HL-60 (cell line): ENCODE measurements around the gene OGFOD2.

Experiments used
- DNase-seq, 2 experiments: peaks; one replicate each; pipeline ENCODE4 v3.0.0-alpha.2; 2010 to 2020; ENCODE audit warnings: low read depth in 1 of 2, low spot score in 1 of 2
- H3K27ac ChIP-seq: fragments of 250-450 bp; sonication (Bioruptor Pico); replicated peaks from 2 replicates; pipeline ENCODE4 v1.5.1; 2020; ENCODE audit warnings: mild to moderate bottlenecking, moderate library complexity
- H3K27me3 ChIP-seq: fragments of 250-450 bp; sonication (Bioruptor Pico); 2 replicates; pipeline ENCODE4 v1.5.1; 2021; ENCODE audit warnings: mild to moderate bottlenecking, moderate library complexity; ENCODE audit not compliant: insufficient read depth, poor library complexity, severe bottlenecking
- H3K4me3 ChIP-seq: replicated peaks from 2 replicates; pipeline ENCODE4 v1.5.1; 2011; ENCODE audit warnings: mild to moderate bottlenecking, control low read depth, low read length; ENCODE audit not compliant: insufficient read depth
- GABPA ChIP-seq: IDR thresholded peaks from 2 replicates; pipeline ENCODE4 v1.6.1; 2012; ENCODE audit warnings: low read depth
- POLR2AphosphoS5 ChIP-seq: IDR thresholded peaks from 2 replicates; pipeline ENCODE4 v1.6.1; 2012; ENCODE audit warnings: low read depth
- SPI1 ChIP-seq: IDR thresholded peaks from 2 replicates; pipeline ENCODE4 v1.6.1; 2012; ENCODE audit warnings: low read depth, mild to moderate bottlenecking, borderline replicate concordance
- TF ChIP-seq, protein P1 (sequence below): IDR thresholded peaks from 2 replicates; pipeline ENCODE4 v1.6.1; 2012; ENCODE audit warnings: low read depth; ENCODE audit not compliant: insufficient replicate concordance
- TF ChIP-seq, protein P2 (sequence below): IDR thresholded peaks from one replicate; pipeline ENCODE4 v1.5.1; 2011; ENCODE audit warnings: low read length, control low read depth, inconsistent platforms; ENCODE audit not compliant: insufficient read depth

Gene OGFOD2

DNA sequence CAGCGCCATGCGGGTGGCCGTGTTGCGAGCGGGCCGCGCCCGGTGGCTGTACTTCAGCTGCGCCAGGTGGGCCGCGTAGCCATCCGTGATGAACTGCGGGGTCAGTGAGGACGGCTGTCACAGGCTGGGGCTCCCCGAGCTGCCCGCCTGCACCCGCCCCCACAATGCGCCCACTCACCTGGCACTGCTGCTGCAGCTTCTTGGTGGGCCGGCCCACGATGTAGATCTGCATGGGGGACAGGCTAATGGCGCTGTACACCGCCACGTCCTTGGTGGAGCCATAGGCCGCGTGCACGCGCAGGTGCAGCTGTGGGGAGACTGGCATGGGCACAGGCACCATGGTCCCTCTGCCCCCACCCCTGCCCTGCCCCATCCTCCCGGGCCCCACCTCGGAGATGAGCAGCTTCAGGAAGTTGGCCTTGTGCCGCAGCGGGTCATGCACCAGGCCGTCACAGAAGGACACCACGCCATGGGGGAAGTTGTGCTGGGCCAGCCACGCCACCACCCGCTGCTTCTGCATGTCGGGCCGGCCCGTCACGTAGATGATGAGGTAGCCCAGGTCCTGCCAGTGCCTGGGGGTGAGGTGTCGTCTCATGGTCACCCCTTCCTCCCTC, 11.3 kb downstream of the OGFOD2 start:
- Histone ChIP-seq H3K27ac (no peak overlapping the region), H3K27me3 (no peaks in the 10 kb centered on the region), H3K4me3 (no peak overlapping the region)
- DNase-seq = no peak
- TF ChIP-seq SPI1 = no peak
- TF ChIP-seq GABPA = no peak
- TF ChIP-seq, protein P1, sequence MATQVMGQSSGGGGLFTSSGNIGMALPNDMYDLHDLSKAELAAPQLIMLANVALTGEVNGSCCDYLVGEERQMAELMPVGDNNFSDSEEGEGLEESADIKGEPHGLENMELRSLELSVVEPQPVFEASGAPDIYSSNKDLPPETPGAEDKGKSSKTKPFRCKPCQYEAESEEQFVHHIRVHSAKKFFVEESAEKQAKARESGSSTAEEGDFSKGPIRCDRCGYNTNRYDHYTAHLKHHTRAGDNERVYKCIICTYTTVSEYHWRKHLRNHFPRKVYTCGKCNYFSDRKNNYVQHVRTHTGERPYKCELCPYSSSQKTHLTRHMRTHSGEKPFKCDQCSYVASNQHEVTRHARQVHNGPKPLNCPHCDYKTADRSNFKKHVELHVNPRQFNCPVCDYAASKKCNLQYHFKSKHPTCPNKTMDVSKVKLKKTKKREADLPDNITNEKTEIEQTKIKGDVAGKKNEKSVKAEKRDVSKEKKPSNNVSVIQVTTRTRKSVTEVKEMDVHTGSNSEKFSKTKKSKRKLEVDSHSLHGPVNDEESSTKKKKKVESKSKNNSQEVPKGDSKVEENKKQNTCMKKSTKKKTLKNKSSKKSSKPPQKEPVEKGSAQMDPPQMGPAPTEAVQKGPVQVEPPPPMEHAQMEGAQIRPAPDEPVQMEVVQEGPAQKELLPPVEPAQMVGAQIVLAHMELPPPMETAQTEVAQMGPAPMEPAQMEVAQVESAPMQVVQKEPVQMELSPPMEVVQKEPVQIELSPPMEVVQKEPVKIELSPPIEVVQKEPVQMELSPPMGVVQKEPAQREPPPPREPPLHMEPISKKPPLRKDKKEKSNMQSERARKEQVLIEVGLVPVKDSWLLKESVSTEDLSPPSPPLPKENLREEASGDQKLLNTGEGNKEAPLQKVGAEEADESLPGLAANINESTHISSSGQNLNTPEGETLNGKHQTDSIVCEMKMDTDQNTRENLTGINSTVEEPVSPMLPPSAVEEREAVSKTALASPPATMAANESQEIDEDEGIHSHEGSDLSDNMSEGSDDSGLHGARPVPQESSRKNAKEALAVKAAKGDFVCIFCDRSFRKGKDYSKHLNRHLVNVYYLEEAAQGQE = no peak
- TF ChIP-seq POLR2AphosphoS5 = no peak
- TF ChIP-seq, protein P2, sequence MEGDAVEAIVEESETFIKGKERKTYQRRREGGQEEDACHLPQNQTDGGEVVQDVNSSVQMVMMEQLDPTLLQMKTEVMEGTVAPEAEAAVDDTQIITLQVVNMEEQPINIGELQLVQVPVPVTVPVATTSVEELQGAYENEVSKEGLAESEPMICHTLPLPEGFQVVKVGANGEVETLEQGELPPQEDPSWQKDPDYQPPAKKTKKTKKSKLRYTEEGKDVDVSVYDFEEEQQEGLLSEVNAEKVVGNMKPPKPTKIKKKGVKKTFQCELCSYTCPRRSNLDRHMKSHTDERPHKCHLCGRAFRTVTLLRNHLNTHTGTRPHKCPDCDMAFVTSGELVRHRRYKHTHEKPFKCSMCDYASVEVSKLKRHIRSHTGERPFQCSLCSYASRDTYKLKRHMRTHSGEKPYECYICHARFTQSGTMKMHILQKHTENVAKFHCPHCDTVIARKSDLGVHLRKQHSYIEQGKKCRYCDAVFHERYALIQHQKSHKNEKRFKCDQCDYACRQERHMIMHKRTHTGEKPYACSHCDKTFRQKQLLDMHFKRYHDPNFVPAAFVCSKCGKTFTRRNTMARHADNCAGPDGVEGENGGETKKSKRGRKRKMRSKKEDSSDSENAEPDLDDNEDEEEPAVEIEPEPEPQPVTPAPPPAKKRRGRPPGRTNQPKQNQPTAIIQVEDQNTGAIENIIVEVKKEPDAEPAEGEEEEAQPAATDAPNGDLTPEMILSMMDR = no peak

DNA sequence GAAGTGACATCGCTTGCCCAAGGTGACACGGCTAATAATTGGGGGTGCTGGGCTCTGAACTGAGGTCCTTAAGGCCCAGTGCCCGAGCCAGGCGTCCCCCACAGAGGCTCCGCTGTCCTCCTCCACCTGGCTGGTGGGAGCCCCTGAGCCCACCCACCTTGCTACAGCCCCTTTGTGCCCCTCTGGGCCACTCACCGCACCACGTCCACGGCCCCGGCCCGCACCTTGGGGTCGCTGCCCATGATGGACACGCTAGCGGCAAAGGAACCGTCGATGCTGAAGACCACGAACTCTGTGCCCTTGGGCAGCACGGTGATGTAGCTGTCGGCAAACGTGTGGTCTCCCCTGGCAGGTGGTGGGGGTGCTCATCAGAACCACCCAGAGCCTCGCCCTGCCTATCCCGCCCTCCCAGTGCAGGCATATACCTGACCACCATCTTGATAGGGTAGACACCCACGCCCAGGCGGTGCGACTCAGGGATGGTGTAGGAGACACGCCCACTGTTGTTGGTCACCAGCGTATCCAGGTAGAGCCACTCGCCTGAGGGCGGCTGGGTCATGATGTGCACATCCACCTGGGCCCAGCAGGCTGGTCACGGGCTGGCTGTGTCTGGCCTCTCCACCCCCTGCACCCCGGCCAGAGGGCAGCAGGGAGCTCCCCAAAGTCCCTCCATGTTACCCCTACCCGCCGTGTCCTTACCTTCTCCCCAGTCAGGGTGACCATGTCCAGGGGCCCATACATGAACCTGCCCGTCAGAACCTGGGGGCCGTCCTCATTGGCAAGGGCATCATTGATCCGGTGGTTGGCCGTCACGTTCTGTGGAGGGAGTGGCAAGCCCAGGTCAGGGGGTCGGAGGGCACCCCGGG, 12.3 kb downstream of the OGFOD2 start:
- no peak for DNase-seq

DNA sequence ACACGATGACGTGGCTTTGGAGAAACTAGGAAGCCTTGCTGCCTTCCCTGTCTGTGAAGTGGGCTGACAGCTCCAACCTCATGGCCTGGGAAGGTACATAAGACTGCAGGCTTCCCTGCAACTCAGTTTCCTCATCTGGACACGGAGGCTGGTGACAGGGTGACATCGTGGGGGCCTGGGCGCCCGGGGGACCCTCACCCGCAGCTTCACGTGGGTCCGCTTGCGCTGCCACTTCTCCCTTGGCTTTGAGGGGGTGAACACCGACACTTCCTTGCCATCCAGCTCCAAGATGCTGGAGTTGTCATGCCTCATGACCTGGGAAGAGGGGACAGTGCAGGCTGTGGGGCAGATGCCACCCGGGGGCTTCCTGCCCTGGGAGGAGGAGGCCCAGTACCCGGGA, 13.0 kb downstream of the OGFOD2 start:
- TF ChIP-seq, protein P2 = no peak
- TF ChIP-seq POLR2AphosphoS5 = no peak
- TF ChIP-seq GABPA = no peak
- no peak for TF ChIP-seq SPI1
- TF ChIP-seq, protein P1 = no peak
- no peaks in the 10 kb centered on the region for H3K27me3 ChIP-seq
- no peak overlapping the region for H3K27ac ChIP-seq
- no peak overlapping the region for H3K4me3 ChIP-seq
- DNase-seq = no peak

More for the DNA sequence above, 12.3 kb downstream of the OGFOD2 start:
- Histone ChIP-seq H3K27ac (no peak overlapping the region), H3K27me3 (no peaks in the 10 kb centered on the region), H3K4me3 (no peak overlapping the region)
- TF ChIP-seq SPI1 (no peak), GABPA (no peak), POLR2AphosphoS5 (no peak)
- TF ChIP-seq, protein P2 = no peak
- TF ChIP-seq, protein P1 = no peak
